Stimulated activated CD4-positive, alpha-beta T cell treated with anti-CD3 and anti-CD28 coated beads, Interleukin-12 subunit alpha, Interleukin-12 subunit beta, amount 100 ng/mL, for 24 hours (primary cell): Measurements from ENCODE around the gene HDGF.

Experiments
- DNase-seq, 2 experiments: peaks; one replicate each; pipeline ENCODE4 v3.0.0-alpha.2; 2020; ENCODE audit warnings: low read depth in 2 of 2

Gene HDGF

DNA sequence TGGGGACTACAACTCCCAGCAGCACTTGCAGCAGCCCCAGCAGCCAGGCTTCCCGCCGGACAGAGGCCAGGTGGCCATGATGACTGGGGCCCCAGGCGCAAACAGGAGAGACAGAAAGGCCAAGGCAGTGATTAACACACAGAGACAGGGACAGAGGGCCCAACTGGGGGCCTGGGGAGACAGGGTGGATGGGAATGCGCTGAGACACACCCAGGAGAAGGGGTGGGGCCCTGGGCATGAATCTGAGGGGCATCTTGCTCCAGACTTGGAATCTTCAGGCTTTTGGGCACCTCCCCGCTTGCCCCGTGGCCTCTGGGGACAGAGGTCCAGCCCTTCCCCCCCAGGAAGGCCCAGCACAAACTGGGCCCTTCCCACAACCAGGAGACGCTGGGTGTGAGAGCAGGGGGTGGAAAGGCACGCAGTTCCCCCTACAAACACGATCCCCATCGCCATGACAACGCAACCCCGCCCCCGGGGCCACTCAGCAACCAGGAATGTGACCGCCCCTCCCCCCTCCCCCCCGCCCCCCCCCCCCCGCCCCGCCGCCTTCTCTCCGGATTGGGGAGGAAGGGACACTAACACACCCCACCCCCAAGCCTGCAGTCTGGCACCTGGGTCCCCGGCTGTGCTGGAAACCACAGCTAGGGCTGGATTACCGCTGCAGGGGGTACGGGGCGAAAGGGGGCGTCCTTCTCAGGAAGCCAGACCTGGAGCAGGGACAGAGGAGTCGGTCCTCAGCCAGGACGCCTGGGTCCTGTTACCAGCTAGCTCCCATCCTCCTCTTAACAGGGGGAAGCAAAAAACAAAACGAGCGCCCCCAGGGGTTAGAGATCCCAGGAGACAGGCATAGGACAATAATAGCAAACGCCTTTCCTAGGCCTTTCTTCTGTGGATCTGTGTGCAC is 4.5 kb downstream of the HDGF start:
- peak in 1 of 2 experiments; percentile 55 for DNase-seq

DNA sequence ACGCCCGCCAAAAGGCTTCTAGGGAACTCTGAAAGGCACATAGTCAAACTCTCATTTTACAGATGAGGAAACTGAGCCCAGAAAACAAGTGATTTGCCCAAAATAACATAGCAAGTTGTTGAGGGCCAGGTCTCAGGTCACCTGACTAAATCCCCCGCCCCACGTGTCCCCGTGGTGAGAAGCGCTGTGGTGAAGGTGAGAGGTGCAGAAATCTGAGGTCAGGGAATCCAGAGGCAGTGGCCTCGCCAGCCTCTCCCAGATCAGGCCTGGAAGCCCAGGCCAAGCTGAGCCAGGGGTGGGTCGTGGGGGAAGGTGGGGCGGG is 5.1 kb downstream of the HDGF start:
- no peak for DNase-seq

DNA sequence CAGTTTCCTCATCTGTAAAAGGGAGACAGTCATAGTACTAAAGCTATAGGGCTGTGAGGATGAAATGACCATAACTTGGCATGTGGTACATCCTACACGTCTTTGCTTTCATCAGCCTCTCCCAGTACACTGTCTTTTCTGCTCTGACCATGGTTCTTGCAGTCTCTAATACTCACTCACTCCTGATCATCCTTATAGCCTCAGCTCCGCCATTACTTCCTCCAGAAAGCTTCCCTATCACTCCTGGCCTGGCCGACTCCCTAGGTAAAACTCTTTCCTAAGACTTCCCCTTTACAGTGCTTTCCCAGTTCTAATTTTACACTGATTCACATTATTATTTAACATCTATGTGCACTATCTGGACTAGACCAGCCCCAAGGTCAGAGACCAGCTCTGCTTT is 5.6 kb downstream of the HDGF start:
- no peak for DNase-seq

DNA sequence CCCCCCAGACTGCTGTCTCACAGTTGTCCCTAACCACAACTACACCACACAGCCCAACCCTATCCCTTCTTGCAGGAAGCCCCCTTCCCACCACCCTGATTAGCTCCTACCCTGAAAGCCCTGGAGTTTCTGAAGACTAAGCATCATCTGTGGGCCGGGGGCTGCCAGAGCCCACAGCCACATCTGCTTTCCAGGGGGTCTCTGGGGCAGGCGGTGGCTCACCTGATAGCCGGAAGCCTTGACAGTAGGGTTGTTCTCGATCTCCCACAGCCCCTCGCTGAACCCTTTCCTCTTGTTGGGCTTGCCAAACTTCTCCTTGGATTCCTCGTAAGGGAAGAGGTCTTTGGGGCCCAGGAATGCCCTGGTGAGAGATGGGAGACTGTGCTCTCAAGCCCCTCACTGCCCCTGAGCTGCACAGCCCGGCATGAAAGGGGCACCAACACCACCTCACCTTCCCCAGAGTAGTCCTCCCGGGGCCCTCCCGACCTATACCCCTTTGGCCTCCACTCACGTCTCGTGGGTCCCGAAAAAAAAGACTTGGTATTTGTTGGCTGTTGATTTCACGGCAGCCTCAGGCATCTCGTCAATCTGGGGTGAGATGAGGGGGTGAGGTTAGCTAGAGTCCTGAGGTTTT is 6.6 kb downstream of the HDGF start:
- DNase-seq: no peak

DNA sequence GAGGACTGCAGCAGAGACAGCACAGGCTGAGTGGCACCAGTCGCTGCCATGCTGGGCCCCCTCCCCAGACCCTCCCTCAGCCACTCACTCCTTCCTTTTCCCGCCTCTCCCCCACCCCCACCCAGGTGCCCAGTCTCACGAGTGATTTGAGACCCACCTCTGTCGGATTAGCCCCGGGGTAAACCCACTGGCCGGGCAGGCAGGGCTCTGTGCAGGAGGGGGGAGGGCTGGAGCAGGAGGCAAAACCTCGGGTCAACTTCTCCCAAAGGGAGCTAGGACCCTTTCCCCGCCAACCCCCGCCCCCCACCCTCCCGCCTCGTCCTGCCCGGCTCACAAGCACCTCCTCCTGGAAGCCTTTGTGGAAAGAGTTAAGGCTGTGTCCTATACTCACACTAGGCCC is 7.1 kb downstream of the HDGF start:
- no peak for DNase-seq

DNA sequence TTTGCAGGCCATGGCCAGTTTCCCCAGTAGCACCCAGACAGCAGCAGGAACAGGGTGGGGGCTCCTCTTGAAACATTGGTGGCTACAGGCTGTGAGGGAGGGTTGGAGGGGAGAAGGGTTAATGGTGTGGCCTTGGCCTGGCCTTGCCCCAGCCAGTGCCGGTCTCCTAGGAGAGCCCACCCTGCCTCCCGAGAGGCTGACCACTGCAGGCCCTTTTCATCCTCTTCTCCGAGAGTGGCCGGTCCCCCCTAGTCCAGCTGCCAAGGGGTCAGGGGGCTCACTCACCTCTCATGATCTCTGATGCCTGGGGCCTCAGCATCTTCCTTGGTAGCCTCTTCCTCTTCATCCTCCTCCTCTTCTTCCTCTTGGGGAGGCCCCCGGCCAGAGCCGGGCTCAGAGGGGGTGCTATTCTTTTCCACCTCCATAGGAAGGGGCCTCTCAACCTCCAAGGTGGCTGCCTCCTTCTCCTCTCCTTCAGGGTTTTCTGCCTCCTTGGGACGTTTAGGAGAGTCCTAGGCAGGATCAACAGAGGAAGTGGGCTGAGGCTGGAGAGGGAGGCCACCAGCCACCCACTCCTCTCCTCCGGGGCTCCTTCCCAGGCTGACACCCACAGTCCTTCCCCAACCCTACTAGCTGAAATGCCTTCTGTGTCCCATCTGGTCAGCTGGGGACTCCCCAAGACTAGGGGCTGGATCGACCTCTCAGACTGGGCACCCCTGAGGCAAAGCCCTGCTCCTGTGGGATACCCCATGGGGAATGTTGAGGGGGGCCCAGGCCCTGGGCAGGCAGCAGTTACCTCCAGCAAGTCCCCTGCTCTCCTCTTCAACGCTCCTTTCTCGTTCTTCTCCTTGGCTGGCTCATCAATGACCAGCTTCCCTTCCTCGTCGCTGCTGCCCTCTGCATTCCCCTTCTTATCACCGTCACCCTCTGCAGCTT is 7.8 kb downstream of the HDGF start:
- no peak for DNase-seq

DNA sequence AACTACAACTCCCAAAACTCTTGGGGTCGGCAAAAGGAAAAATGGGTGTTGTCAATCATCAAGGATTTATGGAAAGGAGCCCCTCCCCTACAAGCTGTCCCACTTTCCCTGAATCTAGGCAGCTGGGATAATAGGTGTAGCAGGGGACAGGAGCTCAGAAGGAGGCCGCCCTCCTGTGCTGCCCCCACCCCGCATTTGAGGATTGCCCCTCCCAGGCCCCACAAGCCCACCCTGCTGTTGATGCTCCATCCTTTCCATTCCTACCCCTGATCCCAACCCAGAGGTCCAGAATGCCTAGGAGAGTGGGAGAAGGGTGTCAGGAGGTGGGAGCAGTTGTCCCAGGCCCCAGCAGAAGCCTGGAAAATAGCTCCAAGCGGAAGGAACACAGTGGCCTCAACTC is 8.7 kb downstream of the HDGF start:
- no peak for DNase-seq

DNA sequence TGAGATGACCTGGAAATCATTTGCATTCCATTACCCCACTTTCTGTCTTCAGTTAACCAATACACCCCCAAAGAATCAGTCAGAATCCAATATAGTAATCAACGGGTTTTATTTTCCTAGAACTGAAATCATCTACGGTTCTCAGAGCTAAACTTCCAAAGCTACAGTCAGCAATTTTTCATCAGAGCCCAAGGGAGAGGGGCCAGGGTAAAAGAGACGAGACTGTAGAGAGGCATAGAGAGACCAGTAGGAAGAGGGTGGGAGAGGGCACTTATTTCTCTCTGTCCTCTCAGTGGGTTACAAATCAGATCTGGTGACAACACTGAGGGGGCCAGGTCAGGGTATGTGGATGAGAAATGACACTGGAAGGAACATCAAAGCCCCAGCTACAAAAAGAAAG is 9.5 kb downstream of the HDGF start:
- no peak for DNase-seq

DNA sequence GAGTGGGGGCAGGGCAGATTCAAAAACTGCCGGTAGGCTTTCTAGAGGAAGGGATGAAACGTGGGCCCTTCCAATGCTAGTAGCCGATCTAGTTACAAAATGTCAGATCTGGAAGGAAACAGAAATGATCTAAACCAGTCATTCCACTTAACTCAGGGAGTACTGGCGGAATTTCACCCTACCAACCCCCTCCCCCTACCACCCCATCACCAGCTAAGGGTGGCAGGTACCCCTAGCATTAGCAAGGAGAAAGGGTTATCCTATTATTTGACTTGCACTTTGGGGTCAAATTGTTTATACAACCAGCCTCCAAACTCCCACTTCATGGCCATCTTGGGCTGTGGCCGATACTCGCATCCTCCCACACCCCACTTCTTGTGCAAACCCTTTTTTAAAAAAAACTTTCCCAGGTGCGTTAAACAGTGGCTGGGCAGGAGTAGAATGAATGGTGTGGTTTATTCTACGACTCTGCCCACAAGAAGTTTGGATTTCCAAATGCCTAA is 9.9 kb downstream of the HDGF start:
- DNase-seq: no peak

DNA sequence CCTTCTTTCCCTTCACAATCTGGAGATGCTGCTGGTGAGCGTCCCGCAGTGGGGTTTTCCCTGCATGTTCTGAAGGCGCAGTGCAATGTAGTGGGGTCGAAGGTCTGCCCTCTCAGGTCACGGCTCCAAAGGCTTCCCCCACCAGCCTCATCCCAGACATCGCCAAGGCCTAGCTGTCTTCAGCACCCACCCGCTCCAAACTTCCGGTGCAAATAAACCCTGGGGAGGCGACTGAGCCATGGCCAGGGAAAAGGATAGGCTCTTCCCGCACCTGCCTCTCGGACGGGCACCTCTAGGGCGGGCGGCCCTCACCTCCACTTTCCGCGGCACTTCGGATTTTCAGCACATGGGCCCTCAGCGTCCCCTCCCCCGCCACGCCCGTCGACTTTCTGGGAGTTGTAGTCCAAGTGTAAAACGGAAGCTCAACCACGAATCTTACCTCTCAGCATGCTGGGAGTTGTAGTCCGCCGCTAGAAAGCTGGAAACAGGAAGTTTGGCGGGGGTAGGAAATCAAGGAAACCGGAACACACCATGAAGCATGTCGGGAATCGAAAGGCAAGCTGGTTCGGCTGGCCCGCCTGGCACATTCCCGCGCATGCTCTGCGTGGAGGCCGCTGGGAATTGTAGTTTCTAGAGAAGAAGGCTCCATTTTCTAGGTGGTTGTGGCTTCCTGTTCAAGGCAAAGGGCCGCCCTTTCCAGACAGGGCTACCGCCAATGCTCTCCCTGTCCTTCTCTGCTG is 10.6 kb downstream of the HDGF start, which contains the start of gene MRPL24:
TSS of gene MRPL24 (minus strand) at position 348 of the 740 bp plus-strand sequence. CDS start 2,384 bp downstream, outside the sequence.
- DNase-seq: peak; percentile 92 to 94

DNA sequence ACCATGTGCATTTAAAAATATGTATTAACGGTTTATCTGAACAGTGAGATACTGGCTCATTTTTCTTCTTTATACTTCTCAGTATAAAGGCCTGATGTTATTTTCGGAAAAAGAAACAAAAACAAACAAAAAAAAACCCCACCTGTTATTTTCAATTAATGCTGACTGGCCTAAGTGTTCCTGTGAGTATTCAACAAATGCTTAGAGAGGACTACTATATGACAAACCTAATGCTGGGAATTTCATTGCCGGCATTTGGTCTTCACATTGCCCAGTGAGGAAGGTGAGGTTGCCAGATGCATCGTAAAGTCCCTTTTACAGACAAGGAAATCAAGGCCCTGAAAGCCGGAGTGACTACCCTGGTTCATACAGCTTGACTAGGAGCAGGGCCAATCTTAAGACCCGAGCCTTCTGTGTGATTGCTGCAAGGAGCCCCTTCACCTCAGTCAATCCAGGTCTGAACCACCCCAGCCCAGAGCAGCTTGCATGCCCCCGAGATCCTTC is 11.2 kb downstream of the HDGF start:
- no peak for DNase-seq

DNA sequence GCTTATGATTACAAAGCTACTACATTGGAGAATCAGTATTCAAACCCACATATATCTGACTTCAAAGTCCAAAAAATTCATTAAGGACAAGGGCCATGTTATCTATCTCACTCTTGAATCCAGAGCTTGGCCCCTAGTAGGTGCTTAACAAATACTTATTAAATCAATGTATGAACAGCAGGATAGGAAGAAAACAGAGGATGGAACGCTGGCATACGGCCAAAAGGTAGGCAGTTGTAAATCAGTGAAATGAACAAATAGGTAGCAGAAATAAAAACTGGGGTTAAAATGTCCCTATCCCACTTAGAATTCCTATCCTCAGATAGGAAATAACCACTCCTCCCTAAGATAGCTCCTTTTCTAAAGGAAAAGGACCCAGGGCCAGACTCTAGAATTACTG is 12.6 kb downstream of the HDGF start:
- DNase-seq: no peak

DNA sequence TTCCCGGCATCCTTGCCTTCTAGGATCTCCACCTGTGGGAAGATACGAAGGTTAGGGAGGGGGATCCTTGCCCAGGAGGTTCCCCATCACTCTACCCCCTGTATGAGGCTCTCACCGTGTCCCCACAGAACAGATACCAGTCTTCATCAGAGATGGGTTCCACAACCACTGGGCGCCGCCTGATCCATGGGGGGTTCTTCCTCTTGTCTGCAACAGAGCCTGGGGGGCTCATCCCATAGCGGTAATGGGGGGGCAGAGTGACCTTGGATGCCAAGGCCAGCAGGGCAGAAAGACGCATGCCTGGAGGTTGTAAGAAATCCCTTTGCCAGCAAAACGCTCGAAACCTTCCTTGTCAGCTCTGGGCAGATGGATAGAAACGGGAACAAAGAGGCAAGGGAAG is 13.1 kb downstream of the HDGF start:
- no peak for DNase-seq

DNA sequence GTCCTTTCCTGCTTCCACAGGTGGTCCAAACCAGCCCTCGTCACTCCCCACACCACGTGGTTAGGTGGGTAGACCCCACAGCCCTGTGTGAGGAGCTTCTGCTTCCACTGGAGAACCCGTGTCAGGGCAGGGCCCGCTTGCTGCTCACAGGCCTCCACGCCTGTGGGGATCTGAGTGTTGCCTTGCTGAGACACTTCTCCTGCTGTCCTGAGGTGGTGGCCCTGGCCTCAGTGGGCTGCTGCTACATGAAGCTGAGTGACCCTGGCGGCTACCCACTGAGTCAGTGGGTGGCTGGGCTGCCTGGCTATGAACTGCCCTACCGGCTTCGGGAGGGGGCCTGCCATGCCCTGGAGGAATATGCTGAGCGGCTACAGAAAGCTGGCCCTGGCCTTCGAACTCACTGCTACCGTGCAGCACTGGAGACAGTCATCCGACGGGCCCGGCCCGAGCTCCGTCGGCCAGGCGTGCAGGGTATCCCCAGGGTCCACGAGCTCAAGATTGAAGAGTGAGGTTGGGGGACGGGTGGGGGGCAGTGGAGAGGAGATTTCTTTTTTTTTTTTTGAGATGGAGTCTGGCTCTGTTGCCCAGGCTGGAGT is 17.4 kb downstream of the HDGF start:
- no peak for DNase-seq

DNA sequence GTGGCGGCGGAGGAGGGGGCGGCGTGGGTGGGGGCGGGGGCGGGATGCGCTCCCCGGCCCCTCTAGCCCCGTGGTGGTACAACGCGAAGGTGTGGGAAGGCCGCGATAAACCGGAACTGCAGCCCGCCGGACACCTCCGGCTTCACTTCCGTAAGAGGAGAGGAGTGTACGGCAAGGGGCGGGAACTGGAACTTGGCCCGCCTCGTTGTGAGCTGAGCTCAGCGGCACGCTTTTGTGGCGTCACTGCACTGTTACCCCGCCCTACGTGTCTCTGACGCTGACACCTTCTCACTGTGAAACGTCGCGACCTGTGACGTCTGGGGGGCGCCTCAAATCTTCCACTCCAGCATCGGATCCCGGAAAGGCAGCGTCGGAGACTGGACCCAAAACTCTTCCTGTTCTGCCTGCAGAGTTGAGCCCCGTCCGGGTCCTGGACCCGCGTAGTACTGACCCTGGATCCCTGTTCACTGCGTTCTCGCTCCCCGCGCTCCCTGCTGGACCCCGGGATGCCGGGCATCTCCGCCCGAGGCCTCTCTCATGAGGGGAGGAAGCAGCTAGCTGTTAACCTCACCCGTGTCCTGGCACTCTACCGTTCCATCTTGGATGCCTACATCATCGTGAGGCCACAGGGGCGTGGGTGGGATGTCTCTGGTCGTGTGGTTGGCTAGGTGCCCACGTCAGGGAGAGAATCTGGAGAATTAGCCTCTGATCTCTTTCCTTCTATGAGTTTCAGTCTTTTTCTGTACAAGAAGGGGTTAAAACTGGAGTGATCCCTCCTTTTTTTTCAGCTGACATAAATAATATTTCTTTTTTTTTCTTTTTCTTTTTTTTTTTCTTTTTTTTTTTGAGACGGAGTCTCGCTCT is 22.6 kb downstream of the HDGF start, which contains the start of gene ISG20L2:
TSS of gene ISG20L2 (minus strand) at position 168 of the 864 bp plus-strand sequence. CDS start 1,114 bp downstream, outside the sequence.
- peak; percentile 87 to 94 for DNase-seq

DNA sequence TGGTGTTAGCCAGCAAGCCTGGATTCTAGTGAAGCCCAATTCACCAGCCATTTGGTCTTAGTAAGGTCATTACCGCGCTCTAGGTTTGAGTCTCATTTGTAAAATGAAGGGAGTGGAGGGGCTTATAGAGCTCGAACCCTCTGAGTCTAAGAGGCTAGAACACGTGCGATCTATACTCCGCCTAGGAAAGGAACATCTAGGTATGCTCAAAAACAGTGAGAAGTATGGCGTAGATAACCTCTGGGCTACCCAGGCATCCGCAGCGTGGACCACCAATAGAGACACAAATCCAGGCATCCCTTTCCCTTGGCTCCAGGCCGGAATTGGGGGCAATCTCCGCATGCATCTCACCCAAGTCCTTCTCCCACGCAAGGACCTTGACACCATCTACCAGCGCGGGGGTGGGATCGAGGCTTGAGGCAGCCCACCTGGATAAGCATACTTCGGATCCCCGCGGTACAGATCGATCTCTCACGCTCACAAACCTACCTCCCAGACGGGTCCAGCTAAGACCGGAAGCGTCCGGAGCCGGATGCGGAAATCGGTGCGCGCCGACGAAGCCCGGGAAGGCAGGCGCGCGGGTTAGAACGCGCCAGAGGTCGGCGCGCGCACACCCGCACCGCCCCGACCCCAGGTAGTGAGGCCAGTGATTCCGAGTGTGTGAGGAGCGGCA is 23.4 kb downstream of the HDGF start, which contains the start of gene METTL25B:
TSS of gene METTL25B (plus strand) at position 544 of the 673 bp plus-strand sequence. CDS start 636 bp downstream, outside the sequence.
- DNase-seq: peak; percentile 65 to 75

DNA sequence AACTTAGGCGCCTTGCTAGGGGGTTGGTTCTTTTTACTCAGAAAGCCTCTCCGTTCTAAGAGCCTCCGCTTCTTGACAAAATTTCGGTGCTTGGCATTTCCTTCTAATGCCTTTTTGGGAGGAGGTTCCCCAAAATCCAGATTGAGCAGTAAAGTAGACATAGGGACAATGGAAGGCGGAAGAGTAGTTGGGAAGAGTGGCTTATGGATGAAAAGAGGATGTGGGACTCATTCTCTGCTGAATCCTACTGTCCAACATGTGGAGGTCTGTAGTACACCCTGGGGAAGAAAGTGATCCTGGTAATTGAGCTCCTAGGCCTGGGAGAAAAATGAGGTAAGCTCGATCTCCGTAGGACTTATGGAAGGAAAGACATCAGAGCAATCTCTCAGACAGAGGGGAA is 24.0 kb downstream of the HDGF start:
- no peak for DNase-seq

DNA sequence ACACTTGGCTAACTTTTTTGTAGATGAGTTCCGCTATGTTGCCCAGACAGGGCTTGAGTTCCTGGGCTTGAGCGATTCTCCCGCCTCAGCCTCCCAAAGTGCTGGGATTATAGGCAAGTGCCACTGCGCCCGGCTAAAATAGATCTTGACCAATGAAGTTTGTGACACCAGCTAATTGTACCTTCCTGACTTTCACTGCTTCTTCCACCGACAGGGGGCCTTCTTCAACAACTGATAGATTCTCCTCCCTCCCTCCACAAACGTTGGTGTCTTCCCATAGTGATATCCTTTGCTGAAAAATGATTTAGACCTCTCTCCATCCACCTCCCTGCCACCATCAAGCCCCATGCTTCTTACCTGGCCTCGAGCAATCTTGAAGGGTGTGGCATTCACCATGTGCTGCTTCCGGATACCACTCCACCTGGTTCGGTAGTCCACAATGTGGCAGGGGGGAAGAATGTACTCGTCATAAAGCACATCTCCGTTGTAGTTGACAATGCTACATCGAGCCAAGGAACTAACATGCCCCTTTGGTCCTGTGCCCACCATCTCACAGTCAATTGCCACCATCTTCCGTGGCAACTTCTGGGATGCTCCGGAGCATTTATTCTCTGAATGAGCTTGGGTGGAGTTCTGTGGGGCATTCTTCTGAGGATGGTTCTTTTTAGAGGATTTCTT is 24.8 kb downstream of the HDGF start:
- DNase-seq: peak in 1 of 2 experiments; percentile 48
